ENCODE results near the gene TBX2. TPM values are rescaled to one million over a fixed set of nuclear protein-coding genes. Genes with fewer than 3 reads are reported as not detected.

TBX2 gene
- total RNA-seq, 5 donors from 2014 or later (not counting 1 experiment from before 2014, with no cell fraction given): 0.26 to 0.82 (median 0.32) TPM; not detected in 2

GRCh38 chr17:61408151-61409041, 8.8 kb downstream of the TBX2 start:
- DNase-seq (peak in 2 of 35 experiments; percentile 3 to 12), ATAC-seq (replicated peaks in 1 of 4) (no peak)
- peaks cover 2 to 97% of the 10 kb centered on the region in 2 experiments for H3K27me3 ChIP-seq (replicated peaks in 1 of 2; ENCODE audit: control insufficient read depth in 2 of 2, extremely low read depth in 1 of 2, insufficient read depth in 2 of 2, low read length in 1 of 2)
- WGBS (ENCODE audit: insufficient coverage): 19% methylated on average over 36 of the region's 41 CpGs
- POLR2A ChIA-PET: no interaction called here
- CTCF ChIA-PET: interaction anchor here in 1 of 2 donors (0.7 kb wide), 1 partner anchor 420 kb away, joined by 4 read pairs; no protein-coding TSS in a partner anchor
- H3K27ac ChIP-seq (ENCODE audit: low read length): no peak overlapping the region
- H3K4me1 Mint-ChIP-seq: peaks cover 32 to 41% (median 35%) of the 10 kb centered on the region in 3 donors
- H3K4me3 Mint-ChIP-seq: peak overlapping the region; percentile 62 to 83 (median 65)
- no peaks in the 10 kb centered on the region for H3K36me3 ChIP-seq (ENCODE audit: control insufficient read depth in 2 of 2, extremely low read depth in 1 of 2, insufficient read depth in 1 of 2, low read length in 1 of 2)
- no peaks in the 10 kb centered on the region for H3K9me3 Mint-ChIP-seq
- H3K27ac Mint-ChIP-seq: no peak overlapping the region
- H3K4me1 ChIP-seq (ENCODE audit: control insufficient read depth in 1 of 2, extremely low read depth in 1 of 2, insufficient read depth in 2 of 2, low read length in 2 of 2): peaks cover 6 to 78% of the 10 kb centered on the region in 2 experiments
- H3K4me3 ChIP-seq (ENCODE audit: control insufficient read depth in 1 of 2, extremely low read depth in 1 of 2, low read length in 1 of 2): peak overlapping the region in 1 of 2 donors; percentile 48
- H3K9me3 ChIP-seq: no peaks in the 10 kb centered on the region
- H3K27me3 Mint-ChIP-seq: peaks cover 34 to 60% of the 10 kb centered on the region in 2 donors
- no peaks in the 10 kb centered on the region for H3K36me3 Mint-ChIP-seq

DNA sequence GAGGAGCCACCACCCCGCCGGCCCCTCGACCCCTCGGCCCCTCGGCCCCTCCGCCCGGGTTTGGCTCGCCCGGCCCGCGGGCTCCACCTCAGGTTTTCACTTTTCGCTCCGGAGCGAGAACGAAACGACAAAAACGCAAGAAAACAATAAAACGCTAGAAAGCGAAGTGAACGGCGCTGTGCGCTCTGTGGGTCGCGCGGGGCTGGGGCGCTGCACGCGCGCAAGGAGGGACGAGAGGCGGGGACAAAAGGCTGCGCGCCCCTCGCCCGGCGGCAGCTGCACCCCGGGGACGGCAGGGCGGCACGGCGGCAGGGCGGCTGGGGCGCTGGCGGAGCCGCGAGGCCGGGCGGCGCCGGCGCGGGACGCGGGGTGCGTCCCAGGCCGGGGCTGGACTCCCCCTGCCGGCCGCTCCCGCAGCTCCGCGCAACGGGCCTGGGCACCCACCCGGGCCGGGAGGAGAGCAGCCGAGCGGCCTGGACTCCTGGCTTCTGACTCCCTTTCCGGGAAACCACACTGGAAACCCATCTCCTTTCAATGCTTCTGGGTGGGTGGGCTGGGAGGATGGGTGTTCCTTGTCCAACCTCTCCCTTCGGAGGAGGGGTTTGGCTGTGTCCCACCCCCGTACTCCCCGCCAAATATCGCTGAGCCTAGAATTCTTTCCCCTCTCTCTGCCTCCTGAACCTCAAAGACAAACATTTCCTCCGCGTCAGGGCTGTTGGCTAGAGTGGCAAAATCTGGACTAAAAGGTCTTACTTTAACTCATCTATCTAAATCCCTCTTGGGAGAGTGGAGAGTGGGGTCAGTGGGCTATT, 9.9 kb downstream of the TBX2 start:
- DNase-seq (peak in 6 of 35 experiments; percentile 3 to 63 (median 36)), ATAC-seq (replicated peaks in 1 of 4) (peak; percentile 9 to 24 (median 14))
- ChIA-PET POLR2A (no interaction called here), CTCF (interaction anchor here in 1 of 2 donors (0.6 to 1.2 kb wide), 4 partner anchors 9 to 806 kb away, joined by 3 to 4 read pairs (median 4); no protein-coding TSS in a partner anchor)
- Histone ChIP-seq H3K27me3 (replicated peaks in 1 of 2; ENCODE audit: control insufficient read depth in 2 of 2, extremely low read depth in 1 of 2, insufficient read depth in 2 of 2, low read length in 1 of 2) (peaks cover 2 to 91% of the 10 kb centered on the region in 2 experiments), H3K4me3 (ENCODE audit: control insufficient read depth in 1 of 2, extremely low read depth in 1 of 2, low read length in 1 of 2) (peak overlapping the region; percentile 19 to 48), H3K4me1 (ENCODE audit: control insufficient read depth in 1 of 2, extremely low read depth in 1 of 2, insufficient read depth in 2 of 2, low read length in 2 of 2) (peaks cover 2 to 67% of the 10 kb centered on the region in 2 experiments), H3K36me3 (ENCODE audit: control insufficient read depth in 2 of 2, extremely low read depth in 1 of 2, insufficient read depth in 1 of 2, low read length in 1 of 2) (no peaks in the 10 kb centered on the region), H3K27ac (ENCODE audit: low read length) (no peak overlapping the region), H3K9me3 (no peaks in the 10 kb centered on the region)
- Mint-ChIP-seq H3K4me3 (peak overlapping the region; percentile 70 to 83 (median 70)), H3K27me3 (peaks cover 26 to 49% of the 10 kb centered on the region in 2 donors), H3K9me3 (no peaks in the 10 kb centered on the region), H3K27ac (no peak overlapping the region), H3K36me3 (no peaks in the 10 kb centered on the region), H3K4me1 (peaks cover 21 to 32% (median 26%) of the 10 kb centered on the region in 3 donors)
- under 1% methylated on average over 58 of the region's 73 CpGs for WGBS (ENCODE audit: insufficient coverage)

DNA sequence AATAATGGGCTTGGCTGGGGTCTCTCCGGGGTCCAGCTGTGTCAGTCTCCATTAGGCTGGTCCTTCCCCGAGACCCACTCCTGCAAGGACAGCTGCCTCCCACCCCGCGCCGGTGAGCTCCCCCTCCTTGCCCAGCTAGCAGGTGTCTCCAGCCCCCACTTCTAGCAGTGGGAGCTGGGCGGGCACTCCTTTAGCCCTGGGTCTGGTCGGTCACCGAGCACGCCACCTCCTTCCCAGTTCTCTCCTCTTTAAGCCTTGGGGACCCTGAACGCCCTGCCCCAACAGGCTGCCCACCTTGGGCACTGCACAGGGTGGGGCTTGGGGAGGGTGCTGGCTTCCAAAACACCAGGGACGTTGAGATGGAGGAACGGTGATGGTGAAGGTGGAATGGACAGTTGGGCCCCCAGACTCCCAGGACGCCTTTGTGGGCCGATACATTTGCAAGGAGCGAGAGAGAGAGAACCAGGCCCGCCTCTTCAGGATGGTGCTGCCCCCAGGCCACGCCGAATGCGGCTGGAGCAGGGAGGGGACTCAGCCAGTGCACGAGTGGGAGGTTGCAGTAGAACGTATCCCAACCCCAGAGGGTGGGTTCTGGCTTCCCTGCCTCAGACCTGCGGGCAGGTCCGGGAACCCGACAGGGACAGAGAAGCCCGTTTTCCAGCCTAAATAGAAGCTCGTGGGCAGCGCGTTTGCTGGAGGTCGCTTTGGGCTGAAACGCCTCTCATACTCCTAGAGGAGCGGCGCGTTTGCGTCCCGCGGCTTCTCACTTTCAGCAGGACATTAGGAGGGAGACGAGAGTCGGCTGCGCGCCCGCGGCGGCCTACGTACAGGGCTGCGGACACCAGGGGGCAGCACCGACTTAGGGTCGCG, 10.7 kb downstream of the TBX2 start:
- 7% methylated on average over 42 of the region's 48 CpGs for WGBS (ENCODE audit: insufficient coverage)
- no peaks in the 10 kb centered on the region for H3K36me3 ChIP-seq (ENCODE audit: control insufficient read depth in 2 of 2, extremely low read depth in 1 of 2, insufficient read depth in 1 of 2, low read length in 1 of 2)
- Mint-ChIP-seq H3K4me3 (peak overlapping the region; percentile 70 to 83 (median 70)), H3K4me1 (peaks cover 20 to 28% (median 26%) of the 10 kb centered on the region in 3 donors), H3K27ac (no peak overlapping the region), H3K36me3 (no peaks in the 10 kb centered on the region), H3K9me3 (no peaks in the 10 kb centered on the region), H3K27me3 (peaks cover 26 to 46% of the 10 kb centered on the region in 2 donors)
- peak; percentile 32 to 85 (median 67) for DNase-seq
- CTCF ChIA-PET: interaction anchor here in 1 of 2 donors (1.2 kb wide), 1 partner anchor 427 kb away, joined by 4 read pairs; no protein-coding TSS in a partner anchor
- ATAC-seq (replicated peaks in 1 of 4): peak; percentile 52 to 67 (median 59)
- peak overlapping the region; percentile 62 to 65 for H3K4me3 ChIP-seq (ENCODE audit: control insufficient read depth in 1 of 2, extremely low read depth in 1 of 2, low read length in 1 of 2)
- H3K27me3 ChIP-seq (replicated peaks in 1 of 2; ENCODE audit: control insufficient read depth in 2 of 2, extremely low read depth in 1 of 2, insufficient read depth in 2 of 2, low read length in 1 of 2): peaks cover 2 to 88% of the 10 kb centered on the region in 2 experiments
- POLR2A ChIA-PET: no interaction called here
- H3K9me3 ChIP-seq: no peaks in the 10 kb centered on the region
- H3K27ac ChIP-seq (ENCODE audit: low read length): no peak overlapping the region
- peaks cover 2 to 58% of the 10 kb centered on the region in 2 experiments for H3K4me1 ChIP-seq (ENCODE audit: control insufficient read depth in 1 of 2, extremely low read depth in 1 of 2, insufficient read depth in 2 of 2, low read length in 2 of 2)

DNA sequence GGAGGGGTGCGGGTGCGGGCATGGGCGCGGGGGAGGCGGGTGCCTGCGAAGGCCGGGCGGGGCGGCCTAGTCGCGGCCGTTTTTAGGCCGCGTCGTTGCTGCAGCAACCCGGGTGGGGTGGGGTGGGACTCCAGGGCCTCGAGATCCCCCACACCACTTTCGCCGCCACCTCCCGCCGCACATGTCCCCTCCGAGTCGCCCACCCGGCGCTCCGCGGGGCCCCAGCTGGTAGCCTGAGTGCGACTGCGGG, 11.3 kb downstream of the TBX2 start:
- no peak for ATAC-seq (replicated peaks in 1 of 4)
- Histone ChIP-seq H3K9me3 (no peaks in the 10 kb centered on the region), H3K4me3 (ENCODE audit: control insufficient read depth in 1 of 2, extremely low read depth in 1 of 2, low read length in 1 of 2) (peak overlapping the region; percentile 65 to 89), H3K4me1 (ENCODE audit: control insufficient read depth in 1 of 2, extremely low read depth in 1 of 2, insufficient read depth in 2 of 2, low read length in 2 of 2) (peaks cover 2 to 54% of the 10 kb centered on the region in 2 experiments), H3K27ac (ENCODE audit: low read length) (no peak overlapping the region), H3K27me3 (replicated peaks in 1 of 2; ENCODE audit: control insufficient read depth in 2 of 2, extremely low read depth in 1 of 2, insufficient read depth in 2 of 2, low read length in 1 of 2) (peaks cover 2 to 84% of the 10 kb centered on the region in 2 experiments), H3K36me3 (ENCODE audit: control insufficient read depth in 2 of 2, extremely low read depth in 1 of 2, insufficient read depth in 1 of 2, low read length in 1 of 2) (no peaks in the 10 kb centered on the region)
- Mint-ChIP-seq H3K36me3 (no peaks in the 10 kb centered on the region), H3K9me3 (no peaks in the 10 kb centered on the region), H3K4me3 (peak overlapping the region; percentile 70 to 83 (median 70)), H3K27me3 (peaks cover 26 to 44% of the 10 kb centered on the region in 2 donors), H3K27ac (no peak overlapping the region), H3K4me1 (peaks cover 20 to 28% (median 26%) of the 10 kb centered on the region in 3 donors)
- ChIA-PET CTCF (interaction anchor here in 1 of 2 donors (1.2 kb wide), 1 partner anchor 426 kb away, joined by 4 read pairs; no protein-coding TSS in a partner anchor), POLR2A (no interaction called here)
- DNase-seq: no peak
- 4% methylated on average over 25 of the region's 29 CpGs for WGBS (ENCODE audit: insufficient coverage)

DNA sequence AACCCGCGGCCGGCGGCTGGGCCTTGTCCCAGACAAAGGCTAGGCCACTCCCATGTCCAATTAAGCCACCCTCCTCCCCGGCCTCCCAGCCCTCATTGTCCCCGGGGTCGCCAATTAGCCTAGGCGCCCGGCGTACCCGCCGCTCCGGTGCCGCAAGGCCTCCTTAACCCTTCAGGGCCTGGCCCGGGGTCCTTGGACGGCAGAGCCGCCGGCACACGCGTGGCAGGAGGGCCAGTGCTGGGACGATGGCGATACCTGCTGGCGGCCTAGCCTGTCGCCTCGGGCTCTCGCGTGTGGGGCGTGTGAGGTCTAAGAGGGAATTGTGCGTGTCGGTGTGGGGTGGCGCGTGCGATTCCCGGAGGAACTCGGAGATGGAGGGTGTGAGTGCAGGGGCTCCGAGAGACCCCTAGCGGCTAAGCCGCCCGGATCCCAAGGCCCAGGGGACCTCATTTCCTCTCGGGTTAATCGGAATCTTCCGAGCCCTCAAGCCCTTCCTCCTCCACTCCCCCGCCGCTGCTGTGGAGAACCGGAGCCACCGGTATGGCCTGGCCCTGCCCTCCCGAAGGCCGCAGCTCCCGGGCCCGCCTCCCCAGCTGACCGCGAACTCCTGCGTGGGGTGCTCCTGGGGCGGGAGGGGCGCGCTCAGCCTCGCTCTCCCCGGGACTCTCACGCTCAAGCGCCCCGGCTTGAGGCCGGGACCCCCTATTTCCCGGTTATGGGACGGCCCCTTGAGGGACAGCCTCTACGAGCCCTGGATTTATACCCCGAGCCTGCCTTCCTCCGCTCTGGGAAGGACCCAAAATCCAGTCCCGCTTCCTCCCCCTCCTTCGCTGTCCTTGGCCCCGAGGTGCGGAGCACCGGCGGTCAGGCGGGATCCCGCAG, 11.9 kb downstream of the TBX2 start:
- Mint-ChIP-seq H3K4me3 (peak overlapping the region; percentile 68 to 83 (median 75)), H3K36me3 (no peaks in the 10 kb centered on the region), H3K4me1 (peaks cover 20 to 28% (median 26%) of the 10 kb centered on the region in 3 donors), H3K9me3 (no peaks in the 10 kb centered on the region), H3K27ac (no peak overlapping the region), H3K27me3 (peaks cover 21 to 41% of the 10 kb centered on the region in 2 donors)
- Histone ChIP-seq H3K9me3 (no peaks in the 10 kb centered on the region), H3K36me3 (ENCODE audit: control insufficient read depth in 2 of 2, extremely low read depth in 1 of 2, insufficient read depth in 1 of 2, low read length in 1 of 2) (no peaks in the 10 kb centered on the region), H3K27me3 (replicated peaks in 1 of 2; ENCODE audit: control insufficient read depth in 2 of 2, extremely low read depth in 1 of 2, insufficient read depth in 2 of 2, low read length in 1 of 2) (peaks cover 2 to 83% of the 10 kb centered on the region in 2 experiments), H3K4me1 (ENCODE audit: control insufficient read depth in 1 of 2, extremely low read depth in 1 of 2, insufficient read depth in 2 of 2, low read length in 2 of 2) (peaks cover 2 to 57% of the 10 kb centered on the region in 2 experiments), H3K4me3 (ENCODE audit: control insufficient read depth in 1 of 2, extremely low read depth in 1 of 2, low read length in 1 of 2) (peak overlapping the region; percentile 65 to 89), H3K27ac (ENCODE audit: low read length) (no peak overlapping the region)
- POLR2A ChIA-PET: no interaction called here
- 3% methylated on average over 74 of the region's 75 CpGs for WGBS (ENCODE audit: insufficient coverage)
- DNase-seq (peak in 2 of 35 experiments; percentile 27 to 47), ATAC-seq (replicated peaks in 1 of 4) (peak in 3 of 4 experiments; percentile 10 to 14 (median 11))
- CTCF ChIA-PET: interaction anchor here (0.6 to 1.9 kb wide), 7 partner anchors 8 to 641 kb away, joined by 3 to 5 read pairs (median 3); no protein-coding TSS in a partner anchor
